WTC11 (cell line): ENCODE results near the gene DUSP22. TPM values are rescaled to one million over a fixed set of nuclear protein-coding genes. Genes with fewer than 3 reads are reported as not detected.

ENCODE experiments used
- ATAC-seq: fragments of 200-7000 bp; cut with Tn5 transposase; 2 replicates; pipeline ENCODE4 v1.10.0; 2021; ENCODE audit warnings: mild to moderate bottlenecking, moderate library complexity
- CTCF ChIA-PET: fragments of 300-600 bp; sonication (Branson Sonifier 250); formaldehyde crosslinking; loops from one replicate; lab custom pipeline; 2021; ENCODE audit warnings: antibody characterized with exemption; lab: Charles Lee
- POLR2A ChIA-PET: fragments of 350-600 bp; sonication (Branson Sonifier 250); formaldehyde crosslinking; loops from one replicate; lab custom pipeline; 2021; ENCODE audit warnings: antibody characterized with exemption; lab: Charles Lee
- DNase-seq: peaks from one replicate; pipeline ENCODE4 v3.0.0; 2021; ENCODE audit warnings: low spot score
- H3K27ac Mint-ChIP-seq: 2 replicates; pipeline ENCODE4 v1.8.0; 2021; ENCODE audit warnings: mixed read lengths
- H3K27me3 Mint-ChIP-seq: 2 replicates; pipeline ENCODE4 v1.8.0; 2021; ENCODE audit warnings: low read depth, mild to moderate bottlenecking, moderate library complexity, mixed read lengths
- H3K36me3 Mint-ChIP-seq: 2 replicates; pipeline ENCODE4 v1.8.0; 2021; ENCODE audit warnings: mixed read lengths
- H3K4me1 Mint-ChIP-seq: 2 replicates; pipeline ENCODE4 v1.8.0; 2022; ENCODE audit warnings: mixed read lengths
- H3K4me3 Mint-ChIP-seq: 2 replicates; pipeline ENCODE4 v1.8.0; 2021; ENCODE audit warnings: mild to moderate bottlenecking, moderate library complexity, mixed read lengths
- H3K9me3 Mint-ChIP-seq: 2 replicates; pipeline ENCODE4 v1.8.0; 2021; ENCODE audit warnings: mixed read lengths
- ARID4B ChIP-seq: sonication (generic); formaldehyde crosslinking; IDR thresholded peaks from 2 replicates; pipeline ENCODE4 v1.8.0; 2023; ENCODE audit warnings: missing genetic modification reagents, mild to moderate bottlenecking, borderline replicate concordance
- CBFB ChIP-seq: sonication (generic); formaldehyde crosslinking; IDR thresholded peaks from 2 replicates; pipeline ENCODE4 v1.8.1; 2022; ENCODE audit warnings: mild to moderate bottlenecking, low read depth, missing genetic modification reagents
- CREB1 ChIP-seq: sonication (generic); formaldehyde crosslinking; IDR thresholded peaks from 2 replicates; pipeline ENCODE4 v1.8.0; 2023; ENCODE audit warnings: mild to moderate bottlenecking, missing genetic modification reagents
- ERG ChIP-seq: fragments of 250-450 bp; sonication (Bioruptor Pico); IDR thresholded peaks from 2 replicates; pipeline ENCODE4 v1.8.0; 2021; ENCODE audit warnings: mild to moderate bottlenecking
- FOXP1 ChIP-seq: sonication (generic); formaldehyde crosslinking; IDR thresholded peaks from 2 replicates; pipeline ENCODE4 v1.8.0; 2022; ENCODE audit warnings: missing genetic modification reagents, mild to moderate bottlenecking, moderate library complexity, borderline replicate concordance
- GTF2I ChIP-seq: fragments of 250-450 bp; sonication (Bioruptor Pico); conservative IDR thresholded peaks from 2 replicates; pipeline ENCODE4 v1.4.0; 2021; ENCODE audit warnings: mild to moderate bottlenecking
- HMGA2 ChIP-seq: fragments of 250-450 bp; sonication (Bioruptor Pico); IDR thresholded peaks from 2 replicates; pipeline ENCODE4 v1.4.0; 2021; ENCODE audit warnings: mild to moderate bottlenecking, moderate library complexity
- NFYB ChIP-seq: sonication (generic); formaldehyde crosslinking; conservative IDR thresholded peaks from 2 replicates; pipeline ENCODE4 v1.8.0; 2022; ENCODE audit warnings: low read depth, missing genetic modification reagents
- NR1H2 ChIP-seq: sonication (generic); formaldehyde crosslinking; IDR thresholded peaks from 2 replicates; pipeline ENCODE4 v1.9.0; 2021; ENCODE audit warnings: mild to moderate bottlenecking, moderate library complexity, missing genetic modification reagents
- PRDM15 ChIP-seq: sonication (generic); formaldehyde crosslinking; IDR thresholded peaks from 2 replicates; pipeline ENCODE4 v1.8.0; 2022; ENCODE audit warnings: missing genetic modification reagents
- SMAD3 ChIP-seq: sonication (generic); formaldehyde crosslinking; IDR thresholded peaks from 2 replicates; pipeline ENCODE4 v1.8.0; 2022; ENCODE audit warnings: missing genetic modification reagents, mild to moderate bottlenecking, borderline replicate concordance
- ZNF138 ChIP-seq: sonication (generic); formaldehyde crosslinking; conservative IDR thresholded peaks from 2 replicates; pipeline ENCODE4 v1.8.1; 2022; ENCODE audit warnings: mild to moderate bottlenecking, moderate library complexity, missing genetic modification reagents
- ZNF263 ChIP-seq: sonication (generic); formaldehyde crosslinking; IDR thresholded peaks from 2 replicates; pipeline ENCODE4 v1.8.1; 2022; ENCODE audit warnings: low read depth, mild to moderate bottlenecking, moderate library complexity, missing genetic modification reagents
- ZNF396 ChIP-seq: fragments of 250-450 bp; sonication (Bioruptor Pico); IDR thresholded peaks from 2 replicates; pipeline ENCODE4 v1.8.0; 2021; ENCODE audit warnings: mild to moderate bottlenecking, moderate library complexity, borderline replicate concordance
- total RNA-seq: library from RNA; stranded (reverse); gene quantifications from 3 replicates; pipeline ENCODE4 v1.2.3, GENCODE V29; 2021

The DUSP22 gene
- total RNA-seq, 1 experiment from 2014 or later: 38.5 TPM

- no peak overlapping the region for H3K4me3 Mint-ChIP-seq
- no peak for ATAC-seq
- no peak overlapping the region for H3K27ac Mint-ChIP-seq
- H3K36me3 Mint-ChIP-seq: peaks cover 82% of the 10 kb centered on the region
- H3K27me3 Mint-ChIP-seq: peaks cover 16% of the 10 kb centered on the region
- CTCF ChIA-PET: interaction anchor here (1.1 kb wide), 1 partner anchor 148 kb away, joined by 3 read pairs; no protein-coding TSS in a partner anchor
- POLR2A ChIA-PET: no interaction called here
- no peak for DNase-seq
- no peak for TF ChIP-seq ARID4B (CRISPR knock-in tag)
- no peak for TF ChIP-seq NFYB (CRISPR knock-in tag)
- peaks cover 83% of the 10 kb centered on the region for H3K9me3 Mint-ChIP-seq
- H3K4me1 Mint-ChIP-seq: no peaks in the 10 kb centered on the region
Measured at GRCh38 chr6:364609-365540, 72.6 kb downstream of the DUSP22 start.

- H3K4me1 Mint-ChIP-seq: no peaks in the 10 kb centered on the region
- CTCF ChIA-PET: interaction anchor here (1.1 kb wide), 1 partner anchor 149 kb away, joined by 3 read pairs; no protein-coding TSS in a partner anchor
- TF ChIP-seq ARID4B (CRISPR knock-in tag): no peak
- TF ChIP-seq HMGA2 (CRISPR knock-in tag): no peak
- no peak for TF ChIP-seq NFYB (CRISPR knock-in tag)
- no peak for TF ChIP-seq NR1H2 (CRISPR knock-in tag)
- TF ChIP-seq ZNF138: no peak
- no peak for TF ChIP-seq ZNF263 (CRISPR knock-in tag)
- TF ChIP-seq SMAD3: no peak
- DNase-seq: no peak
- H3K4me3 Mint-ChIP-seq: no peak overlapping the region
- peaks cover 85% of the 10 kb centered on the region for H3K9me3 Mint-ChIP-seq
- POLR2A ChIA-PET: no interaction called here
- H3K27me3 Mint-ChIP-seq: peaks cover 23% of the 10 kb centered on the region
- H3K36me3 Mint-ChIP-seq: peaks cover 85% of the 10 kb centered on the region
- no peak overlapping the region for H3K27ac Mint-ChIP-seq
- no peak for ATAC-seq
Measured at GRCh38 chr6:365835-366234, 73.5 kb downstream of the DUSP22 start.

- H3K9me3 Mint-ChIP-seq: peaks cover 78% of the 10 kb centered on the region
- TF ChIP-seq CREB1 (CRISPR knock-in tag) (no peak), ZNF396 (no peak), CBFB (CRISPR knock-in tag) (no peak), PRDM15 (CRISPR knock-in tag) (no peak), FOXP1 (CRISPR knock-in tag) (no peak), ERG (no peak), GTF2I (CRISPR knock-in tag) (no peak)
Measured at GRCh38 chr6:366389-367297, 74.4 kb downstream of the DUSP22 start.

More at GRCh38 chr6:366389-367297, 74.4 kb downstream of the DUSP22 start:
- Mint-ChIP-seq H3K4me3 (no peak overlapping the region), H3K36me3 (peaks cover 78% of the 10 kb centered on the region), H3K27ac (no peak overlapping the region), H3K27me3 (peaks cover 24% of the 10 kb centered on the region), H3K4me1 (no peaks in the 10 kb centered on the region)
- ChIA-PET POLR2A (no interaction called here), CTCF (interaction anchor here (0.6 kb wide), 1 partner anchor 42 kb away, joined by 3 read pairs; no protein-coding TSS in a partner anchor)
- ATAC-seq: no peak
- no peak for DNase-seq
